Vagina (tissue), 2 donors: ENCODE results near the gene OS9. TPM values are rescaled to one million over a fixed set of nuclear protein-coding genes. Genes with fewer than 3 reads are reported as not detected.
"Not testable (repeated sequence)": the region's sequence is repeated elsewhere in the genome, so short reads cannot be mapped to it uniquely, and the experiment has no call there.

Source experiments
- DNase-seq, 2 donors: peaks; one replicate each; pipeline ENCODE4 v3.0.0-alpha.2; 2017; ENCODE audit errors: extremely low spot score in 2 of 2
- H3K27ac ChIP-seq: fragments of 200-600 bp; sonication (generic); one replicate; pipeline ENCODE4 v1.5.1; 2019
- H3K27me3 ChIP-seq: fragments of 200-600 bp; sonication (generic); one replicate; pipeline ENCODE4 v1.5.1; 2019
- H3K36me3 ChIP-seq, 2 donors: fragments of 200-600 bp; sonication (generic); one replicate each; pipeline ENCODE4 v1.5.1; 2017 to 2019
- H3K4me1 ChIP-seq: fragments of 200-600 bp; sonication (generic); one replicate; pipeline ENCODE4 v1.5.1; 2019
- H3K4me3 ChIP-seq, 2 donors: fragments of 200-600 bp; sonication (generic); 1 replicate in 1 of 2; 2 replicates in 1 of 2; pipeline ENCODE4 v1.5.1; 2016 to 2019
- H3K9me3 ChIP-seq: fragments of 200-600 bp; sonication (generic); one replicate; pipeline ENCODE4 v1.5.1; 2019
- CTCF ChIP-seq, 3 experiments: fragments of 450-650 bp in 2 of 3; fragments of 200-600 bp in 1 of 3; sonication (generic) in 1 of 3; IDR thresholded peaks; one replicate each; pipeline ENCODE4 v1.5.1; 2017 to 2019; ENCODE audit warnings: antibody characterized with exemption in 3 of 3, mild to moderate bottlenecking in 2 of 3, moderate library complexity in 2 of 3
- POLR2A ChIP-seq, 2 donors: fragments of 450-650 bp; IDR thresholded peaks; one replicate each; pipeline ENCODE4 v1.6.1; 2017; ENCODE audit warnings: antibody characterized with exemption in 2 of 2, mild to moderate bottlenecking in 2 of 2, moderate library complexity in 2 of 2
- POLR2AphosphoS5 ChIP-seq, 2 donors: sonication (generic); formaldehyde crosslinking; IDR thresholded peaks; one replicate each; pipeline ENCODE4 v1.9.0; 2017; ENCODE audit warnings: antibody characterized with exemption in 2 of 2, mild to moderate bottlenecking in 2 of 2, low read depth in 1 of 2; ENCODE audit not compliant: insufficient read depth in 1 of 2
- intact Hi-C: fragments of 100-400 bp; cut with DNase I; formaldehyde crosslinking; loops from one replicate; pipeline ENCODE4 v1.15.1; 2023
- total RNA-seq: library from RNA; depleted of rRNA; stranded (reverse); fragments of >200 nt; gene quantifications from one replicate; pipeline ENCODE4 v1.2.3, GENCODE V29; 2016

OS9 gene, protein sequence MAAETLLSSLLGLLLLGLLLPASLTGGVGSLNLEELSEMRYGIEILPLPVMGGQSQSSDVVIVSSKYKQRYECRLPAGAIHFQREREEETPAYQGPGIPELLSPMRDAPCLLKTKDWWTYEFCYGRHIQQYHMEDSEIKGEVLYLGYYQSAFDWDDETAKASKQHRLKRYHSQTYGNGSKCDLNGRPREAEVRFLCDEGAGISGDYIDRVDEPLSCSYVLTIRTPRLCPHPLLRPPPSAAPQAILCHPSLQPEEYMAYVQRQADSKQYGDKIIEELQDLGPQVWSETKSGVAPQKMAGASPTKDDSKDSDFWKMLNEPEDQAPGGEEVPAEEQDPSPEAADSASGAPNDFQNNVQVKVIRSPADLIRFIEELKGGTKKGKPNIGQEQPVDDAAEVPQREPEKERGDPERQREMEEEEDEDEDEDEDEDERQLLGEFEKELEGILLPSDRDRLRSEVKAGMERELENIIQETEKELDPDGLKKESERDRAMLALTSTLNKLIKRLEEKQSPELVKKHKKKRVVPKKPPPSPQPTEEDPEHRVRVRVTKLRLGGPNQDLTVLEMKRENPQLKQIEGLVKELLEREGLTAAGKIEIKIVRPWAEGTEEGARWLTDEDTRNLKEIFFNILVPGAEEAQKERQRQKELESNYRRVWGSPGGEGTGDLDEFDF
- 105 TPM for total RNA-seq

GRCh38 chr12:57693659-57694458 lies at the start of gene OS9:
Gene OS9 (plus strand): TSS chr12:57694132. CDS start chr12:57694162, 30 bp downstream.
- Histone ChIP-seq H3K4me3 (peak within 1 kb of the TSS; percentile 72 to 78), H3K27ac (peak within 1 kb of the TSS; percentile 47), H3K9me3 (no peaks in the 10 kb centered on the region), H3K4me1 (peaks cover 18% of the 10 kb centered on the region), H3K36me3 (peaks cover 0 to 27% of the 10 kb centered on the region in 2 donors), H3K27me3 (no peaks in the 10 kb centered on the region)
- intact Hi-C loops, result no loop called here
- TF ChIP-seq POLR2A (IDR thresholded peaks at IDR 0.05) (peak in 1 of 2 donors; percentile 42), POLR2AphosphoS5 (IDR thresholded peaks at IDR 0.05; ENCODE audit: insufficient read depth in 1 of 2, low read depth in 1 of 2) (peak; percentile 85 to 98), CTCF (IDR thresholded peaks at IDR 0.05) (peak; percentile 60 to 79 (median 76))
- DNase-seq, result peak; percentile 99 to 100

DNA sequence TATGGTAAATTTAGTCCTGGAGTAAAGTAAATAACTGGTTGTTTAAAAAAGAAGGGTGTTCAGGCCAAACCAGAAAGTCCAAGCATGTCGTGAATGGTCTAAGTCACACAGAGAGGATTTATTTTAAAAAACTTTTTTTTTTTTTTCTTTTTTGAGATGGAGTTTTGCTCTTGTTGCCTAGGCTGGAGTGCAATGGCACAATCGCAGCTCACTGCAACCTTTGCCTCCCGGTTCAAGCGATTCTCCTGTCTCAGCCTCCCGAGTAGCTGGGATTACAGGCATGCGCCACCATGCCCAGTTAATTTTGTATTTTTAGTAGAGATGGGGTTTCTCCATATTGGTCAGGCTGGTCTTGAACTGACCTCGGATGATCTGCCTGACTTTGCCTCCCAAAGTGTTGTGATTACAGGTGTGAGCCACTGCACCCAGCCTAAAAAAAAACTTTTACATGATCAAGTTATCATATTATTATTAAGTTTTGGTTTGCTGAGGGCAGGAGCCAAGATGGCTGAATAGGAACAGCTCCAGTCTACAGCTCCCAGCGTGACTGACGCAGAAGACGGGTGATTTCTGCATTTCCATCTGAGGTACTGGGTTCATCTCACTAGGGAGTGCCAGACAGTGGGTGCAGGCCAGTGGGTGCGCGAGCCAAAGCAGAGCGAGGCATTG lies 47.8 kb upstream of the OS9 start:
- intact Hi-C loops, DNase-seq, H3K36me3 ChIP-seq: not testable (repeated sequence)

GRCh38 chr12:57646659-57647049 lies 47.3 kb upstream of the OS9 start:
- H3K27ac ChIP-seq, H3K4me1 ChIP-seq, H3K4me3 ChIP-seq, H3K9me3 ChIP-seq, DNase-seq, H3K36me3 ChIP-seq, H3K27me3 ChIP-seq, intact Hi-C loops: not testable (repeated sequence)

More for the DNA sequence above, 47.8 kb upstream of the OS9 start:
- H3K27ac ChIP-seq, H3K4me1 ChIP-seq, H3K9me3 ChIP-seq, H3K27me3 ChIP-seq, H3K4me3 ChIP-seq: not testable (repeated sequence)

DNA sequence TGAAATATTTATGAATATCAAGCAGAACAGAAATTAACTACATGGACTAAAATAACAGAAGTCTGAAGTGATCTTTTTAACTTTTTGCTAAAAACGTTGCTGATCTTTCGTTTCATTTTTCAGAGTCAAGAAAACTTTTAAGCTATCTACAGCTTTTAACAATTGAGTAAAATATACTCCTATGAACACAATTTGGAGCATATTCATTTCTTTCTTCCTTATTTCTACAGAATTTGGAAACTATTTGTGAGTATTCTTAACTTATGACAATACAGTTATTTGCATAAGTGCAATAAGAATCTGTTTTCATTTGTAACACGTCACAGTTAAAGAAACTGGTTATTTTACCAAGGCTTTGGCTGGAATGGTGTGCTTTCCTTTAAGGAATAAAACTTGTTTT lies 39.9 kb upstream of the OS9 start:
- no peak overlapping the region for H3K27ac ChIP-seq
- TF ChIP-seq CTCF (IDR thresholded peaks at IDR 0.05), result no peak
- TF ChIP-seq POLR2A (IDR thresholded peaks at IDR 0.05), result no peak
- H3K27me3 ChIP-seq, result no peaks in the 10 kb centered on the region
- H3K4me1 ChIP-seq, result no peaks in the 10 kb centered on the region
- no peaks in the 10 kb centered on the region for H3K36me3 ChIP-seq
- no peak overlapping the region for H3K4me3 ChIP-seq
- no peak for DNase-seq
- H3K9me3 ChIP-seq, result no peaks in the 10 kb centered on the region
- intact Hi-C loops, result no loop called here

DNA sequence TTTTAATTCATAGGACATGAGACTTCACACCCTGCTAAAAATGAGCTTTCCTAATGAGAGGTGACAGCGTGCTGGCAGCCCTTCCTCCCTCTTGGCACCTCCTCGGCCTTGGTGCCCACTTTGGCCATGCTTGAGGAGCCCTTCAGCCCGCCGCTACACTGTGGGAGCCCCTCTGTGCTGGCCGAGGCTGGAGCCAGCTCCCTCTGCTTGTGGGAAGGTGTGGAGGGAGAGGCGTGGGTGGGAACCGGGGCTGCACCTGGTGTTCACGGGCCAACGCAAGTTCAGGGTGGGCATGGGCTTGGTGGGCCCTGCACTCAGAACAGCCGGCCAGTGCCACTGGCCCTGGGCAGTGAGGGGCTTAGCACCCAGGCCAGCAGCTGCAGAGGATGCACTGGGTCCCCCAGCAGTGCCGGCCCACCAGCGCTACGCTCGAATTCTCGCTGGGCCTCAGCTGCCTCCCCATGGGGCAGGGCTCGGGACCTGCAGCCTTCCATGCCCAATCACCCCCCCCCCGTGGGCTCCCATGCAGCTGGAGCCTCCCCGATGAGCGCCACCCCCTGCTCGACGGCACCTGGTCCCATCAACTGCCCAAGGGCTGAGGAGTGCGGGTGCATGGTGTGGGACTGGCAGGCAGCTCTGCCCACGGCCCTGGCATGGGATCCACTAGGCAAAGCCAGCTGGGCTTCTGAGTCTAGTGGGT lies 38.2 kb upstream of the OS9 start:
- Histone ChIP-seq H3K4me3 (no peak overlapping the region), H3K36me3 (no peaks in the 10 kb centered on the region), H3K4me1 (no peaks in the 10 kb centered on the region), H3K9me3 (no peaks in the 10 kb centered on the region), H3K27me3 (no peaks in the 10 kb centered on the region), H3K27ac (no peak overlapping the region)
- TF ChIP-seq CTCF (IDR thresholded peaks at IDR 0.05), result no peak
- no peak for TF ChIP-seq POLR2AphosphoS5 (IDR thresholded peaks at IDR 0.05; ENCODE audit: insufficient read depth in 1 of 2, low read depth in 1 of 2)
- no peak for TF ChIP-seq POLR2A (IDR thresholded peaks at IDR 0.05)
- DNase-seq, result no peak
- intact Hi-C loops, result no loop called here

DNA sequence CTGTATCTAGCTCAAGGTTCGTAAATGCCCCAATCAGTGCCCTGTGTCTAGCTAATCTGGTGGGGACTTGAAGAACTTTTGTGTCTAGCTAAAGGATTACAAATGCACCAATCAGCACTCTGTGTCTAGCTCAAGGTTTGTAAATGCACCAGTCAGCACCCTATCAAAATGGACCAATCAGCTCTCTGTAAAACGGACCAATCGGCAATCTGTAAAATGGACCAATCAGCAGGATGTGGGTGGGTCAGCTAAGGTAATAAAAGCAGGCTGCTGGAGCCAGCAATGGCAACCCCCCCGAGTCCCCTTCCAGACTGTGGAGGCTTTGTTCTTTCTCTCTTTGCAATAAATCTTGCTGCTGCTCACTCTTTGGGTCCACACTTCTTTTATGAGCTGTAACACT lies 37.5 kb upstream of the OS9 start:
- H3K4me1 ChIP-seq, H3K9me3 ChIP-seq, intact Hi-C loops, H3K27me3 ChIP-seq, DNase-seq, H3K4me3 ChIP-seq, H3K27ac ChIP-seq, H3K36me3 ChIP-seq: not testable (repeated sequence)
